GM12878 (cell line): Measurements from ENCODE around the gene SPOCD1.

Experiments
- ESRRA ChIP-seq: IDR thresholded peaks from 2 replicates; pipeline ENCODE4 v1.6.1; 2012; ENCODE audit warnings: mild to moderate bottlenecking, low read length, improper control_type of control experiment
- JUND ChIP-seq: IDR thresholded peaks from 2 replicates; pipeline ENCODE4 v1.6.1; 2012; ENCODE audit warnings: low read depth, mild to moderate bottlenecking, low read length, improper control_type of control experiment, moderate library complexity
- TARDBP ChIP-seq: IDR thresholded peaks from 2 replicates; pipeline ENCODE4 v1.6.1; 2016; ENCODE audit warnings: borderline replicate concordance
- TF ChIP-seq, protein P1 (sequence below), 3 experiments: IDR thresholded peaks in 2 of 3; conservative IDR thresholded peaks in 1 of 3; 2 replicates each; pipeline ENCODE4 v1.5.1; 2011; ENCODE audit warnings: low read depth in 3 of 3, low read length in 3 of 3, mild to moderate bottlenecking in 3 of 3, control low read depth in 2 of 3, moderate library complexity in 2 of 3, inconsistent platforms in 1 of 3, mixed read lengths in 1 of 3; ENCODE audit not compliant: control insufficient read depth in 2 of 3, insufficient read depth in 1 of 3; ENCODE audit errors: extremely low read depth in 1 of 3
- TF ChIP-seq, protein P2 (sequence below): IDR thresholded peaks from 2 replicates; pipeline ENCODE4 v1.6.1; 2011; ENCODE audit warnings: low read depth, mild to moderate bottlenecking, low read length, moderate library complexity, borderline replicate concordance; ENCODE audit errors: extremely low read depth

GRCh38 chr1:31779687-31780086 is 36.1 kb downstream of the SPOCD1 start:
- TF ChIP-seq, protein P1, sequence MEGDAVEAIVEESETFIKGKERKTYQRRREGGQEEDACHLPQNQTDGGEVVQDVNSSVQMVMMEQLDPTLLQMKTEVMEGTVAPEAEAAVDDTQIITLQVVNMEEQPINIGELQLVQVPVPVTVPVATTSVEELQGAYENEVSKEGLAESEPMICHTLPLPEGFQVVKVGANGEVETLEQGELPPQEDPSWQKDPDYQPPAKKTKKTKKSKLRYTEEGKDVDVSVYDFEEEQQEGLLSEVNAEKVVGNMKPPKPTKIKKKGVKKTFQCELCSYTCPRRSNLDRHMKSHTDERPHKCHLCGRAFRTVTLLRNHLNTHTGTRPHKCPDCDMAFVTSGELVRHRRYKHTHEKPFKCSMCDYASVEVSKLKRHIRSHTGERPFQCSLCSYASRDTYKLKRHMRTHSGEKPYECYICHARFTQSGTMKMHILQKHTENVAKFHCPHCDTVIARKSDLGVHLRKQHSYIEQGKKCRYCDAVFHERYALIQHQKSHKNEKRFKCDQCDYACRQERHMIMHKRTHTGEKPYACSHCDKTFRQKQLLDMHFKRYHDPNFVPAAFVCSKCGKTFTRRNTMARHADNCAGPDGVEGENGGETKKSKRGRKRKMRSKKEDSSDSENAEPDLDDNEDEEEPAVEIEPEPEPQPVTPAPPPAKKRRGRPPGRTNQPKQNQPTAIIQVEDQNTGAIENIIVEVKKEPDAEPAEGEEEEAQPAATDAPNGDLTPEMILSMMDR (IDR thresholded peaks at IDR 0.05 in 2 of 3, conservative IDR thresholded peaks at IDR 0.05 in 1 of 3; ENCODE audit: control insufficient read depth in 2 of 3, extremely low read depth in 1 of 3, insufficient read depth in 1 of 3, low read depth in 3 of 3, low read length in 3 of 3): no peak
- TF ChIP-seq TARDBP (no peak), JUND (no peak), ESRRA (no peak)
- TF ChIP-seq, protein P2, sequence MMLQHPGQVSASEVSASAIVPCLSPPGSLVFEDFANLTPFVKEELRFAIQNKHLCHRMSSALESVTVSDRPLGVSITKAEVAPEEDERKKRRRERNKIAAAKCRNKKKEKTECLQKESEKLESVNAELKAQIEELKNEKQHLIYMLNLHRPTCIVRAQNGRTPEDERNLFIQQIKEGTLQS: no peak
